ENCODE results near the gene GAMT. TPM values are rescaled to one million over a fixed set of nuclear protein-coding genes. Genes with fewer than 3 reads are reported as not detected.

GAMT gene
- total RNA-seq (ENCODE audit: low replicate concordance), result 8.8 and 40.6 TPM in 2 replicates

DNA sequence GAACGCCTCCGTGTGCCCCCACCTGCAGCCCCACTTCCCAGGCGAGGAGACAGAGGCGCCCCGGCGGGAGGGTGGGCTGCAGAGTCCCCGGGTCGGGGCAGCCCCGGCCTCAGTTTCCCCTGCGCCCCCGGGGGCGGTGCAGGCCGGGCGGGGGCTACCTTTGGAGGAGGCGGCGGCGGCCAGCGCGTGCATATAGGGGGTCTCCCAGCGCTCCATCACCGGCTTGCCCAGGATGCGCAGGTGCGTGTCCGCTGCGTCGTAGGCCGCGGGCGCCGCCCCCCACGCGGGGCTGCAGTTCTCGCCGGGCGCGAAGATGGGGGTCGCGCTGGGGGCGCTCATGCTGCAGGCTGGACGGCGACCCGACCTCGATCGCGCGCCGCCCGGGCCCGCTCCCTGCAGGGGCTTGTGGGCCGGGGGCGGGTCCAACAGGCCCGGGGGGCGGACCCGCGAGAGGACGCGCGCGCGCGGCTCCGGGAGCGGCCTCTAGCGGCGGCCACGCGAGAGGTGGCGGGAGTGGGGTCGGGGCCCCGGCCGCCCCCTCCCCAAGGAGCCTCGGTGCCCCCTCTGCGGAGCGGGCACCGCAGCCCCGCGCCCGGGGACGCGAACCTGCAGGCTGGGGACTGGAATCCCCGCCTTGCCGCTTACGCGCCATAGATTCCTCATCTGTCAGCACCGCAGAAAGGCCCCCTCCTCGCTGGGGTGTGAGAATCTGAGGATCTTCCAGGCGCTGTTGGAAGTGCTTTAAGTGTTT lies at the start of gene GAMT:
Gene GAMT, minus strand, starts transcription at position 405 of the 751 bp plus-strand sequence. Its CDS starts 66 bp downstream, at position 339.
- TF ChIP-seq, protein P1, sequence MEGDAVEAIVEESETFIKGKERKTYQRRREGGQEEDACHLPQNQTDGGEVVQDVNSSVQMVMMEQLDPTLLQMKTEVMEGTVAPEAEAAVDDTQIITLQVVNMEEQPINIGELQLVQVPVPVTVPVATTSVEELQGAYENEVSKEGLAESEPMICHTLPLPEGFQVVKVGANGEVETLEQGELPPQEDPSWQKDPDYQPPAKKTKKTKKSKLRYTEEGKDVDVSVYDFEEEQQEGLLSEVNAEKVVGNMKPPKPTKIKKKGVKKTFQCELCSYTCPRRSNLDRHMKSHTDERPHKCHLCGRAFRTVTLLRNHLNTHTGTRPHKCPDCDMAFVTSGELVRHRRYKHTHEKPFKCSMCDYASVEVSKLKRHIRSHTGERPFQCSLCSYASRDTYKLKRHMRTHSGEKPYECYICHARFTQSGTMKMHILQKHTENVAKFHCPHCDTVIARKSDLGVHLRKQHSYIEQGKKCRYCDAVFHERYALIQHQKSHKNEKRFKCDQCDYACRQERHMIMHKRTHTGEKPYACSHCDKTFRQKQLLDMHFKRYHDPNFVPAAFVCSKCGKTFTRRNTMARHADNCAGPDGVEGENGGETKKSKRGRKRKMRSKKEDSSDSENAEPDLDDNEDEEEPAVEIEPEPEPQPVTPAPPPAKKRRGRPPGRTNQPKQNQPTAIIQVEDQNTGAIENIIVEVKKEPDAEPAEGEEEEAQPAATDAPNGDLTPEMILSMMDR (IDR thresholded peaks at IDR 0.05; ENCODE audit: insufficient read depth, low read length), result peak; percentile 21
- DNase-seq (ENCODE audit: low read depth), result no peak

DNA sequence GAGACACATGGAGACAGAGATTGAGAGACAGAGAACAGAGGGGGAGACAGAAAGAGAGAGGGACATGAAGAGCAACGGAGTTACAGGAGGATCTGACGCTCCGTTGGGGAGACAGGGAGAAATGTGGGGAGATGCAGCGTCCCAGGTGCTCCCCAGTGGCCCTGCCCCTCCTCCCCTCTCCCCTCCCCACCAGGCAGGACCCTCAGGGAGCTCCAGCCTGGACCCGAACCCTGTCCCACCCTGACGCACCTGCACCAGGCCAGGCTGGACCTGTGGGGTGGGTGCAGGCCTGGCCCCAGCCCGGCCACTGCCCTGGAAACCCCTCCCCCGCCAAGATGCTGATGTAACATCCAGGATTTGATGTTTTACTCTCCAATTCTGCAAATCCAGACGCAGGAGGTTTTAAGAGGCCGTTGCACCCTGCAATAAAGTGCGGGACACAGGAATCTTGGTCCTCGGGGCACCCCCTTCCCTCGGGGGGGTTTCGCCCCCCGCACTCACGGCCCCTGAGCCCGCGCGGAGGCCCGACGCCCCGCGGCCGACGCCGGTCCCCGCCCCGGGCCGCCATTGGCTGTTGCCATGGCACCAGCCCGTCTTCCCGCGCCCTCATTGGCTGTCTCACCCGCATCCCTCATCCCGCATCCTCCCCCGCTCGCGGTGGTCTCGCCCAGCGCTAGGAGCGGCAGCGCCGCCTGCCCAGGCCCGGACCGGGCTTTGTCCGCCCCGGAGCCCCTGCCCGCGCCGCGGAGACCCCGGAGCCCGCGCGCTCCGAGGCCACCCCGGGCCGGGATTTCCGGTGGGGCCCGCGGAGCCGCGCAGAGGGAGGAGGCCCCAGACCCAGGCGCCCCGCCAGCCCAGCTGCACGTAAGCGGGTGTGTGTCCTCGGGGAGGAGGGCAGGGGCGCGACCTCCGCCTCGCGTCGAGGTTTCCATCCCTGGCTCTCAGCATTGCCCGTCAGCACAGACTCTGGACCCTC lies 48.4 kb upstream of the GAMT start, which contains the start of gene APC2:
Gene APC2, plus strand, starts transcription at position 655 of the 976 bp plus-strand sequence. CDS start 2,881 bp downstream, outside the sequence.
- TF ChIP-seq, protein P1 (IDR thresholded peaks at IDR 0.05; ENCODE audit: insufficient read depth, low read length), result no peak
- DNase-seq (ENCODE audit: low read depth), result no peak

More for the DNA sequence above, at the start of gene GAMT:
- H3K4me3 ChIP-seq (ENCODE audit: low read depth, low read length), result peak within 1 kb of the TSS; percentile 75

GRCh38 chr19:1447944-1448343 lies 46.6 kb upstream of the GAMT start:
- DNase-seq (ENCODE audit: low read depth), result no peak
- TF ChIP-seq, protein P1 (IDR thresholded peaks at IDR 0.05; ENCODE audit: insufficient read depth, low read length), result no peak
- H3K4me3 ChIP-seq (ENCODE audit: low read depth, low read length), result no peak overlapping the region

More for the DNA sequence above, 48.4 kb upstream of the GAMT start, which contains the start of gene APC2:
- H3K4me3 ChIP-seq (ENCODE audit: low read depth, low read length), result peak within 1 kb of the TSS; percentile 46

DNA sequence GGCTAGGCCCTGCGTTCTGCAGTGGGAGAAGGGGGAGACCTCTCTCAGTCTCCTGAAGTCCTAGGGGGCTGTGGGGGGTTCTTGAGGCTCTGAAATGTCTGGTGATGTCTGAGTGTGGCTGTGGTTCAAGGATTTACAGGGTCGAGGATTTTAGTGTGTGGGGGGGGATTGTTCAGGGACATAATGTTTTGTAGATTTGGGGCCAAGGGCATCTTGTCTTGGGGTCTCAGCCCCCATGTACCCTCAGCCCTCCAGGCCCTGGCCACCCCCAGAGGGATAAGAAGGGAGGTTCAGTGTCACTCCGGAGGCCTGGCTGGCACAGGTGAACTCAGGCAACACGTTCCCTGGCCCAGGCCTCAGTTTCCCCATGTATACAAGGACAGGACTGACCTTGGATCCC lies 46.2 kb upstream of the GAMT start:
- no peak for DNase-seq (ENCODE audit: low read depth)
- TF ChIP-seq, protein P1 (IDR thresholded peaks at IDR 0.05; ENCODE audit: insufficient read depth, low read length), result no peak
- H3K4me3 ChIP-seq (ENCODE audit: low read depth, low read length), result no peak overlapping the region

GRCh38 chr19:1446713-1447481 lies 45.6 kb upstream of the GAMT start:
- no peak overlapping the region for H3K4me3 ChIP-seq (ENCODE audit: low read depth, low read length)
- DNase-seq (ENCODE audit: low read depth), result no peak
- TF ChIP-seq, protein P1 (IDR thresholded peaks at IDR 0.05; ENCODE audit: insufficient read depth, low read length), result no peak
